ENCODE data around the gene CNGA3.

GRCh38 chr2:98348066-98348561 is 1.9 kb downstream of the CNGA3 start:
- TF ChIP-seq CTCF (IDR thresholded peaks at IDR 0.05) (no peak), POLR2A (IDR thresholded peaks at IDR 0.05) (no peak)
